Activated T-cell treated with anti-CD3 and anti-CD28 coated beads, Interleukin-2, amount 50 U/mL, for 24 hours (primary cell): ENCODE measurements around the gene MCM5.

Source experiments
- DNase-seq: peaks from one replicate; pipeline ENCODE4 v3.0.0-alpha.2; 2020
- H3K27ac Mint-ChIP-seq: 2 replicates; pipeline ENCODE4 v1.8.0; 2020; ENCODE audit warnings: mild to moderate bottlenecking, mixed read lengths
- H3K27me3 Mint-ChIP-seq: 2 replicates; pipeline ENCODE4 v1.8.0; 2020; ENCODE audit warnings: mixed read lengths
- H3K36me3 Mint-ChIP-seq: 2 replicates; pipeline ENCODE4 v1.8.0; 2020; ENCODE audit warnings: low read depth, mixed read lengths
- H3K4me1 Mint-ChIP-seq: 2 replicates; pipeline ENCODE4 v1.8.0; 2020; ENCODE audit warnings: low read depth, mixed read lengths
- H3K4me3 Mint-ChIP-seq: 2 replicates; pipeline ENCODE4 v1.8.0; 2020; ENCODE audit warnings: mild to moderate bottlenecking, moderate library complexity, mixed read lengths
- H3K9me3 Mint-ChIP-seq: 2 replicates; pipeline ENCODE4 v1.8.0; 2020; ENCODE audit warnings: mixed read lengths

The MCM5 gene

GRCh38 chr22:35441489-35442100 is 41.7 kb downstream of the MCM5 start:
- H3K9me3 Mint-ChIP-seq, result no peaks in the 10 kb centered on the region
- peak overlapping the region; percentile 44 for H3K27ac Mint-ChIP-seq
- no peak overlapping the region for H3K4me3 Mint-ChIP-seq
- DNase-seq, result no peak
- H3K36me3 Mint-ChIP-seq, result peaks cover 53% of the 10 kb centered on the region
- H3K4me1 Mint-ChIP-seq, result peaks cover 4% of the 10 kb centered on the region
- H3K27me3 Mint-ChIP-seq, result no peaks in the 10 kb centered on the region

- peaks cover 49% of the 10 kb centered on the region for H3K36me3 Mint-ChIP-seq
- no peak overlapping the region for H3K27ac Mint-ChIP-seq
- no peak for DNase-seq
- H3K9me3 Mint-ChIP-seq, result no peaks in the 10 kb centered on the region
- peaks cover 4% of the 10 kb centered on the region for H3K4me1 Mint-ChIP-seq
- no peak overlapping the region for H3K4me3 Mint-ChIP-seq
- no peaks in the 10 kb centered on the region for H3K27me3 Mint-ChIP-seq
Measured at GRCh38 chr22:35442471-35442870, 42.5 kb downstream of the MCM5 start.

GRCh38 chr22:35443338-35443737 is 43.4 kb downstream of the MCM5 start:
- Mint-ChIP-seq H3K27ac (no peak overlapping the region), H3K9me3 (no peaks in the 10 kb centered on the region), H3K4me1 (peaks cover 9% of the 10 kb centered on the region), H3K27me3 (no peaks in the 10 kb centered on the region), H3K36me3 (peaks cover 49% of the 10 kb centered on the region), H3K4me3 (no peak overlapping the region)
- DNase-seq, result no peak

GRCh38 chr22:35443790-35444684 is 44.1 kb downstream of the MCM5 start:
- Mint-ChIP-seq H3K4me3 (no peak overlapping the region), H3K27me3 (no peaks in the 10 kb centered on the region), H3K4me1 (peaks cover 9% of the 10 kb centered on the region), H3K9me3 (no peaks in the 10 kb centered on the region), H3K27ac (peak overlapping the region; percentile 13), H3K36me3 (peaks cover 49% of the 10 kb centered on the region)
- no peak for DNase-seq

GRCh38 chr22:35444685-35445399 is 44.9 kb downstream of the MCM5 start:
- no peaks in the 10 kb centered on the region for H3K9me3 Mint-ChIP-seq
- peaks cover 9% of the 10 kb centered on the region for H3K4me1 Mint-ChIP-seq
- no peak overlapping the region for H3K27ac Mint-ChIP-seq
- no peak overlapping the region for H3K4me3 Mint-ChIP-seq
- DNase-seq, result no peak
- no peaks in the 10 kb centered on the region for H3K27me3 Mint-ChIP-seq
- H3K36me3 Mint-ChIP-seq, result peaks cover 43% of the 10 kb centered on the region

GRCh38 chr22:35445933-35446332 is 46.0 kb downstream of the MCM5 start:
- H3K9me3 Mint-ChIP-seq, result no peaks in the 10 kb centered on the region
- DNase-seq, result no peak
- peaks cover 47% of the 10 kb centered on the region for H3K36me3 Mint-ChIP-seq
- peaks cover 9% of the 10 kb centered on the region for H3K4me1 Mint-ChIP-seq
- no peak overlapping the region for H3K4me3 Mint-ChIP-seq
- no peak overlapping the region for H3K27ac Mint-ChIP-seq
- H3K27me3 Mint-ChIP-seq, result no peaks in the 10 kb centered on the region

GRCh38 chr22:35446365-35446764 is 46.4 kb downstream of the MCM5 start:
- no peaks in the 10 kb centered on the region for H3K27me3 Mint-ChIP-seq
- H3K4me3 Mint-ChIP-seq, result no peak overlapping the region
- H3K9me3 Mint-ChIP-seq, result no peaks in the 10 kb centered on the region
- H3K27ac Mint-ChIP-seq, result no peak overlapping the region
- H3K4me1 Mint-ChIP-seq, result peaks cover 9% of the 10 kb centered on the region
- H3K36me3 Mint-ChIP-seq, result peaks cover 47% of the 10 kb centered on the region
- DNase-seq, result no peak

- no peaks in the 10 kb centered on the region for H3K27me3 Mint-ChIP-seq
- no peak overlapping the region for H3K27ac Mint-ChIP-seq
- H3K4me3 Mint-ChIP-seq, result no peak overlapping the region
- peaks cover 9% of the 10 kb centered on the region for H3K4me1 Mint-ChIP-seq
- H3K36me3 Mint-ChIP-seq, result peaks cover 36% of the 10 kb centered on the region
- H3K9me3 Mint-ChIP-seq, result no peaks in the 10 kb centered on the region
- no peak for DNase-seq
Measured at GRCh38 chr22:35448523-35448922, 48.6 kb downstream of the MCM5 start.

- Mint-ChIP-seq H3K4me1 (peaks cover 8% of the 10 kb centered on the region), H3K27me3 (no peaks in the 10 kb centered on the region), H3K27ac (no peak overlapping the region), H3K9me3 (no peaks in the 10 kb centered on the region), H3K36me3 (peaks cover 35% of the 10 kb centered on the region), H3K4me3 (no peak overlapping the region)
- no peak for DNase-seq
Measured at GRCh38 chr22:35449829-35450689, 50.1 kb downstream of the MCM5 start.

- no peak for DNase-seq
- H3K4me1 Mint-ChIP-seq, result peaks cover 8% of the 10 kb centered on the region
- H3K27me3 Mint-ChIP-seq, result no peaks in the 10 kb centered on the region
- peaks cover 33% of the 10 kb centered on the region for H3K36me3 Mint-ChIP-seq
- H3K4me3 Mint-ChIP-seq, result no peak overlapping the region
- no peaks in the 10 kb centered on the region for H3K9me3 Mint-ChIP-seq
- no peak overlapping the region for H3K27ac Mint-ChIP-seq
Measured at GRCh38 chr22:35450824-35451569, 51.1 kb downstream of the MCM5 start.

GRCh38 chr22:35451592-35451991 is 51.7 kb downstream of the MCM5 start:
- DNase-seq, result no peak
- Mint-ChIP-seq H3K27ac (no peak overlapping the region), H3K4me3 (no peak overlapping the region), H3K27me3 (no peaks in the 10 kb centered on the region), H3K36me3 (peaks cover 27% of the 10 kb centered on the region), H3K4me1 (peaks cover 5% of the 10 kb centered on the region), H3K9me3 (no peaks in the 10 kb centered on the region)

- no peaks in the 10 kb centered on the region for H3K9me3 Mint-ChIP-seq
- H3K36me3 Mint-ChIP-seq, result peaks cover 23% of the 10 kb centered on the region
- H3K27me3 Mint-ChIP-seq, result no peaks in the 10 kb centered on the region
- DNase-seq, result no peak
- no peak overlapping the region for H3K27ac Mint-ChIP-seq
- H3K4me1 Mint-ChIP-seq, result peaks cover 5% of the 10 kb centered on the region
- no peak overlapping the region for H3K4me3 Mint-ChIP-seq
Measured at GRCh38 chr22:35452351-35452781, 52.4 kb downstream of the MCM5 start.

- peaks cover 20% of the 10 kb centered on the region for H3K36me3 Mint-ChIP-seq
- H3K4me1 Mint-ChIP-seq, result peaks cover 2% of the 10 kb centered on the region
- DNase-seq, result no peak
- no peak overlapping the region for H3K27ac Mint-ChIP-seq
- H3K27me3 Mint-ChIP-seq, result no peaks in the 10 kb centered on the region
- H3K9me3 Mint-ChIP-seq, result no peaks in the 10 kb centered on the region
- H3K4me3 Mint-ChIP-seq, result no peak overlapping the region
Measured at GRCh38 chr22:35452810-35453743, 53.1 kb downstream of the MCM5 start.
